ENCODE results near the gene ENTPD8.
"Not testable (repeated sequence)": the region's sequence is repeated elsewhere in the genome, so short reads cannot be mapped to it uniquely, and the experiment has no call there.

Gene ENTPD8

DNA sequence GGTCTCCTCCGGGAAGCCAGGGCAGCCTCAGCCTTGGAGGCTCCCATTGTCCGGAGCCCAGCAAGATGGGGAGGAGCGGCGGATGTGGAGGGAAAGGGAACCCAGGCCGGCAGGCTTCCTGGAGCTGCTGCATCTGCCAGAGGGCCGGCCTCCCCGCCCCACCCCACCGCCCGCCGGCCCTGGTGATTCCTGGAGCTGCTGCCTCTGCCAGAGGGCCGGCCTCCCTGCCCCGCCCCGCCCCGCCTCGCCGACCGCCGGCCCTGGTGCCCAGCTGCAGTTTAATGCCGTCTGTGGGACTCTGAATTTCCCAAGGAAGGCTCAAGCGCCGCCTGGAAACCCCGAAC is 49.8 kb downstream of the ENTPD8 start:
- H3K4me3 ChIP-seq (ENCODE audit: low read length): no peak overlapping the region
- TF ChIP-seq, protein P1, sequence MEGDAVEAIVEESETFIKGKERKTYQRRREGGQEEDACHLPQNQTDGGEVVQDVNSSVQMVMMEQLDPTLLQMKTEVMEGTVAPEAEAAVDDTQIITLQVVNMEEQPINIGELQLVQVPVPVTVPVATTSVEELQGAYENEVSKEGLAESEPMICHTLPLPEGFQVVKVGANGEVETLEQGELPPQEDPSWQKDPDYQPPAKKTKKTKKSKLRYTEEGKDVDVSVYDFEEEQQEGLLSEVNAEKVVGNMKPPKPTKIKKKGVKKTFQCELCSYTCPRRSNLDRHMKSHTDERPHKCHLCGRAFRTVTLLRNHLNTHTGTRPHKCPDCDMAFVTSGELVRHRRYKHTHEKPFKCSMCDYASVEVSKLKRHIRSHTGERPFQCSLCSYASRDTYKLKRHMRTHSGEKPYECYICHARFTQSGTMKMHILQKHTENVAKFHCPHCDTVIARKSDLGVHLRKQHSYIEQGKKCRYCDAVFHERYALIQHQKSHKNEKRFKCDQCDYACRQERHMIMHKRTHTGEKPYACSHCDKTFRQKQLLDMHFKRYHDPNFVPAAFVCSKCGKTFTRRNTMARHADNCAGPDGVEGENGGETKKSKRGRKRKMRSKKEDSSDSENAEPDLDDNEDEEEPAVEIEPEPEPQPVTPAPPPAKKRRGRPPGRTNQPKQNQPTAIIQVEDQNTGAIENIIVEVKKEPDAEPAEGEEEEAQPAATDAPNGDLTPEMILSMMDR (IDR thresholded peaks at IDR 0.05; ENCODE audit: insufficient read depth, low read depth, low read length, missing control alignments): no peak
- no peak for DNase-seq (ENCODE audit: low read depth)

DNA sequence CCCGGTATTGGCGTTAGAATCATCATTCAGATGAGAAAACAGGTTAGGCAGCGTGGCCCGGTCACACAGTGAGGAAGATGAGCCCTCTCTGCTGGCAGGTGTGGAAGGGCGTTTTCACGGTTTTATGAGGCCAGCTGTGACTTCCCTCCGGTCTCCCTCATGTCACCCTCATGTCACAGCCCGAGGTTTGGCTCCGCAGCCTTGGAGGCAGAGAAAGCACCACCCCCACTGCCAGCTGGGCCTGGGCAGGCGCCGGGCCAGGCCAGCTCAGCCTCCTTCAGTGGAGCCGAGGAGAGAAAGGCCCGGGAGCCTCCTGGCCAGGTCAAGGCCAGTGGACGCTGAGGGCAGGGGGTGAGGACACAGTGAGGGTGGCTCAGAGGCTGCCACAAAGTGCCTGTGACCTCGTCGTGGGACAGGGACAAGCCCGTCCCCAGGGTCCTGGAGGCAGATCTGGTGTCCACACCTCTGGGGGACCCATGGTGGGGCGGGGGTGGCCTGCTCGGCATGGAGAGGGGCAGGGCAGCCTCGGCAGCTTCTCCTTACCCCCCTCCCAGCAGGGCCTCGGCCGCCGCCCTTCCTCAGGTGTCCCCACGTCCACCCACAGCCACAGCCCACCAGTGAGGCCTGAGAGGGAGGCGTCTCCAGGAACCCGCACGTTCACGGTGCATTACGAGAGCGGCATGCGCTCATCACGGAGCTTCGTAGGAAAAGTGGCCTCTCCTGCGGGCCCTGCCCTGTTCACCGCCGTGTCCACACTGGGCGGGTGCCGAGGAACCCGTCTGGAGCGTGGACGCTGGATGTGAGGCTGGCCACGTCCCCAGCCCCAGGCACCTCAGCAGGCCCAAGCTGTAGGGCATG is 50.4 kb downstream of the ENTPD8 start:
- DNase-seq (ENCODE audit: low read depth): no peak
- TF ChIP-seq, protein P1 (IDR thresholded peaks at IDR 0.05; ENCODE audit: insufficient read depth, low read depth, low read length, missing control alignments): no peak
- no peak overlapping the region for H3K4me3 ChIP-seq (ENCODE audit: low read length)

DNA sequence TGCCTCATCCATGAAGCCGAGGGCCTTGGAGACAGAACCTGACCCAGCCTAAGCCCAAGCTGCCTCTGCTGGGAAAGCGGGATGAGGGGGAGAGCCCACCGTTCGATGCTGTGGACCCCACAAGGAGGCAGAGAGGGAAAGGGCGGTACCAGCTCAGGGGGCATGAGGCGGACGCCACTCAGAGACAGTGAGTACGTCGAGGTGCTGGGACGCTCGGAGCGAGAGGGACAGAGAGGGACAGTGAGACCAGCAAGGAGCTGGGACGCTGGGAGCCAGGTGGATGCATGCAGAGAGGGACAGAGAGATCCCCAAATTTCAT is 51.8 kb downstream of the ENTPD8 start:
- no peak overlapping the region for H3K4me3 ChIP-seq (ENCODE audit: low read length)
- no peak for DNase-seq (ENCODE audit: low read depth)
- TF ChIP-seq, protein P1 (IDR thresholded peaks at IDR 0.05; ENCODE audit: insufficient read depth, low read depth, low read length, missing control alignments): no peak

DNA sequence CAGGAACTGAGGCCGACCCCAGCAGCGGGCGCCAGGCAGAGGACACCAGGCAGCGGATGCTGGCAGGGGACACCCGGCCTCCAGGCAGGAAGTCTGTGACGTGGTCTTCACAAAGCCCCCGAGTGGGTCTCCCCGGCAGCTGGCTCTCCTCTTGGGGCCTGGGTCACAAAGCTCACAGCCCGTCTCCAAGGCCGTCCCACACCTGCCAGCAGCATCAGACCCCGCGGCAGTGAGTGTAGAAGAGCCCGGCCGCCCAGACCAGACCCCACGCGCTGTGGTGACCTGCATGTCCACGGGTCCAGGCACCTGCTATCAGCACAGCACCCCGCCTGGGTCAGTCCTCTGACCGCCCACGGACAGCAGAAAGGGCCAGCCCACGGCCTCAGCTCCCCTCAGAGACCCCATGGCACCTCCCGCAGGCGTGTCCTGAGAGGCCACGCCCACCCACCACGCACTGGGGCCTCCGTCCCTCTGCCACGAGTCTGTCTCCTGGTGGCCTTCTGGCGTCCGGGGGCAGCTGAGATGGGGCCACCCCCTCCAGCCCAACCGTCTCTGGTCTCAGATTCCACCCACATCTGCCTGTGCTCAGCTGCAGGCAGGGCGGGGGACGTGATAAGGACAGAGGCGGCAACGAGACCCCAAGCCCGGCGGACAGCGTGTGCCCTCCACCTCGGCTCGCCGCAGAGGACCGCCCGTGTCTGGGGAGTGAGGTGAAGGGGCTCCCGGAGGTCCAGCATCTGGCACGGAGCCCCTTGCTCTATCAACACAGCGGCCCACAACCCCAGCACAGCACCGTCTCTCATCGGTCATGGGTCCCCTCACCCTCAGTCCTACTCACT is 52.3 kb downstream of the ENTPD8 start:
- no peak for DNase-seq (ENCODE audit: low read depth)
- TF ChIP-seq, protein P1 (IDR thresholded peaks at IDR 0.05; ENCODE audit: insufficient read depth, low read depth, low read length, missing control alignments): no peak

DNA sequence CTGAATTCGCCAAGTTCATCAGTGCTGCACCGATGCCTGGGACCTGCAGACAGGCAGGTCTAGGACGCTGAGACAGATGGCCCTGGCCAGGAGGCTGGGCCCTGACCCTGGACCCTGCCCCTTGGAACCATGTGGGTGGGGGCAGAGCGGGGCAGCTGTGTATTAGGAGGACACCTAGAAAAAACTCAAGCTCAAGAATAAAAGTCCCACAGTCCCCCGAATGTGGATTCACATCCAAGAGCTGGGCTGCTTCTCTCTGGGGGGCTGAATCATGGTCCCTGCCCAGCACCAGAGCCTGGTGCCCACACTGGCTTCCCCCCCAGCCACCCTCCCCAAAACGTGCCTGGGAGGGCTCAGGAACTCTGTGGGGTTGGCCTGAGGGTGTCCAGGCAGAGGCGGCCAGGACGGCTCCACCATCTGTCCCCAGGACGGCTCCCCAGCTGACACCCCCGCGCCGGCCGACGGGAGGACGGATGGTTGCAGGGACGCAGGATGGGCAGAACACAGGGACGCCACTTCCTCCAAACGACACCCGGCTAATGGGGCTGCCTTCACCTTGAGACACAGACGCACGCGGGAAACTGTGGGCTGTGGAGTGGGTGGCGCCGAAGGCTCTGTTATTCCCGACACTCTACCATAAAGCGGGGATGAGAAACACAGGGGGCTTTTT is 53.1 kb downstream of the ENTPD8 start:
- DNase-seq (ENCODE audit: low read depth): no peak
- TF ChIP-seq, protein P1 (IDR thresholded peaks at IDR 0.05; ENCODE audit: insufficient read depth, low read depth, low read length, missing control alignments): no peak
- no peak overlapping the region for H3K4me3 ChIP-seq (ENCODE audit: low read length)

More for the DNA sequence above, 52.3 kb downstream of the ENTPD8 start:
- H3K4me3 ChIP-seq (ENCODE audit: low read length): no peak overlapping the region

DNA sequence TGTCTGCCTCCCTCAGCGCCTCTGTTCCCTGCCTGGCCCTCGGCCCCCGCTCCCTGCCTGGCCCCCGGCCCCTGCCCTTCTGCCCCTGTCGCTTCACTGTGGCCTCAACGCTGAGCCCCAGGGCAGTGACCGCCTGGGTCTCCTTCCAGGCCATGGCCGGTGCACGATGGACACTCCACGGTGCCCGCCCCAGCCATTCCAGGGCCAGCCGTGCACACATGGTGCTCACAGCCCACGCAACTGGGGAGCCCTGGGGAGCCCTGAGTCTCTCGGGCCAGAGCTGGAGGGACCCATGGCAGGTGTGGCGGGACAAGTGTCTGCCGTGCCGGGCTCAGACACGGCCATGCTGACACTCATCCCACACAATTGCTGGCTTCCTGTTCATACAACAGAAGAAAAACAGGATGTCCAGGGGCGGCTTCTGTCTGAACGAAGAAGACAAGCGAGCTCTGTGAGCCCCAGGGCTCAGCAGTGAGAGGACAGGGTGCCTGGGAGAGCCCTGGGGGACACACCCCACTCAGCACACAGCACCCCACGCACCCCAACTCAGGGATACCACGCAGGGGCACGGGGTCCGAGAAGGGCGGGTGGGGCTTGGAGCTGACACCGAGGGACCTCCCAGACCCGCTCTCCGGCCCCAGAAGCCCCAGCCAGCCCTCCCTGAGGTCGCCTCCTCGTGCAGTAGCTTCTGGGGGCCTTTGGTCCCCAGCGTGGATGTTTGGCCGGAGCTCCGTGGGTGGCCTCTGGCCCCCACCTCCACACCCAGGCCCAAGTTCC is 53.9 kb downstream of the ENTPD8 start:
- TF ChIP-seq, protein P1 (IDR thresholded peaks at IDR 0.05; ENCODE audit: insufficient read depth, low read depth, low read length, missing control alignments): no peak
- H3K4me3 ChIP-seq (ENCODE audit: low read length): no peak overlapping the region
- no peak for DNase-seq (ENCODE audit: low read depth)

DNA sequence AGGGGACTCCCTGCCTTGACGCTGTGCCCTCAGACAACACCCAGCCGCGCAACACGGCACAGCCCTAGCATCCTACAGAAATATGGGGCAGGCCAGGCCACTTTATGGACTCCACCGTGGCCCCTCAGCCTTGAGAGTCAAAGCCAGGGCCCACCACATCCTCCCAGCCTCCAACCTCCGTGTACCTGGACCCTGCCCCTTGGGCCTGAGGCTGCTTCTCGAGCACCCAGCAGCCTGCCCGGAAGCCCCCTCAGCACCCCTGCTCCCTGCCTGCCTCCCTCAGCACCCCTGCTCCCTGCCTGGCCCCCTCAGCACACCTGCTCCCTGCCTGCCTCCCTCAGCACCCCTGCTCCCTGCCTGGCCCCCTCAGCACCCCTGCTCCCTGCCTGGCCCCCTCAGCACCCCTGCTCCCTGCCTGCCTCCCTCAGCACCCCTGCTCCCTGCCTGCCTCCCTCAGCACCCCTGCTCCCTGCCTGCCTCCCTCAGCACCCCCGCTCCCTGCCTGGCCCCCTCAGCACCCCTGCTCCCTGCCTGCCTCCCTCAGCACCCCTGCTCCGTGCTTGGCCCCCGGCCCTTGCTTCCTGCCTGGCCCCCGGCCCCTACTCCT is 54.5 kb downstream of the ENTPD8 start:
- not testable (repeated sequence) for DNase-seq (ENCODE audit: low read depth); H3K4me3 ChIP-seq (ENCODE audit: low read length)
